Stromal cell of bone marrow (primary cell): ENCODE measurements around the gene PHACTR3.

Source experiments
- DNase-seq: peaks from one replicate; pipeline ENCODE4 v3.0.0-alpha.2; 2012; ENCODE audit warnings: low read depth

The PHACTR3 gene

DNA sequence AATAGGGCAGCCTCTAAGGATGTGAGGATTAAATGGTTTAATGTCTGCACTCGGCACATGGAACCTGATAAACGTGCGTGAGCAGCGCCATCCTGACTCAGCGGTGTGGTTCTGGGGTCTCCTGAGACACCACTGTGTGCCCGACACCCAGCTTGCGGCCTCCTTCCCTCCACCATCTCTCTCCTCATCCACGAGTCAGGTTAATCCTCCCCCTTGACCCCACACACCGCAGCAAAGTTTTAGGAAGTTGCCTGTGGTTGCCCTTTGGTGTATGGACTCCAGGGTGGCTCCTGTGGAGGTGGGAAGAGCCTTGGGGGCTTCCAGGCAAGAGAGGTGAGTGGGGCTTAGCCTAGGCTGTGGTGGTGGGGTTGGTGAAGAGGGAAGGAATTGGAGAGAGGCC lies 68.2 kb downstream of the PHACTR3 start:
- DNase-seq: no peak

DNA sequence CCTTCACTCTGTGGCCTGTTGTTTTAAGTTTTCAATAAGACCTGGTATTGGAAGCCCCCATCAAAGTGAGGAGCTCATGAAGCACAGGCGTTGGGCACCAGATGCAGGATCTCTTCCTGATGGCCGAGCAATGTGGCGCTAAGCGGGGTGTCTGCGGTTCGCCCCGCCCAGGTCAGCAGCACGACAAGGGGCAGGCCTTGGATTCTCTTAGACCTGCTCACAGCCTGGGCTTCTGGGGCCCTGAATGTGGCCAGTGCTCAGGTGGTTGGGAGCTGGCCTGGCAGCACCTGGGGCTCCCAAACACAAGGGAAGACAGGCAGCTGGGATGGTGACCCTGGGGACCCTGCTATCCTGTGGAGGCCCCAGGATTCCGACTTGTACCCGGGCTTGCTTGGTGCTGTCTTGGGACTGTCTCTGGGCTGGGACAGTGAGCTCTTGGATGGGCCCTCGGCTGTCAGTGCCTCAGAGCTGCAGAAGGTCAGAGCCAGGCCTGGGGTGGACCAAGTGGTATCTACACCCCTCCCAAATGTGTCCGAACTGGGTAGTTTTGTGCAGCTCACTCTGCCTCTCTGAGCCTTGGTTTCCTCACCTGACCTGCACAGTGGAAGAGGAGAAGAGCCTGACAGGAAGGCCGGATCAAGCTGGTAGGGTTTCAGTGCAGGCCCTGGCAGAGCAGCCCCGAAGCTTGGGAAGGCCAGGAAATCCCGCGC lies 69.1 kb downstream of the PHACTR3 start:
- no peak for DNase-seq

DNA sequence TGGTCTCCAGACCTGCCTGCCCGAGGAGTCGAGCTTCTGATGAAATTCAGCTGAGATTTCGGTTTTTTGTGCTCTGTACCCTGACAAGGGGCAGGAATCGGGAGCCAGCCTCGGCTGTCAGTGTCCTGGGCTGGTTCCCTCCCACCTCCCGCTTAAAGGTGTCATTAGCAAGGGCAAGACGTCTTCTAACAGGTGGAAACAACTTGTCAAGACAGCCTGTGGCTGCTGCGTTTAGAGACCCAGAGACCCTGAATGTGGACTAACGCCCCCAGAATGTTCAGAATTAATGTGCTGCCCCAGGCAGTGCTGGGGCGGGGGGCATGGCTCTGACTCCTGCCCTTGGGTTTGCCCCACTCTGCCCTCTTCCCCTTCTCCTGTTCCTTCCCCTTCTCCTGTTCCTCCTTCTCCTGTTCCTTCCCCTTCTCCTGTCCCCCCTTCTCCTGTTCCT lies 69.7 kb downstream of the PHACTR3 start:
- no peak for DNase-seq

DNA sequence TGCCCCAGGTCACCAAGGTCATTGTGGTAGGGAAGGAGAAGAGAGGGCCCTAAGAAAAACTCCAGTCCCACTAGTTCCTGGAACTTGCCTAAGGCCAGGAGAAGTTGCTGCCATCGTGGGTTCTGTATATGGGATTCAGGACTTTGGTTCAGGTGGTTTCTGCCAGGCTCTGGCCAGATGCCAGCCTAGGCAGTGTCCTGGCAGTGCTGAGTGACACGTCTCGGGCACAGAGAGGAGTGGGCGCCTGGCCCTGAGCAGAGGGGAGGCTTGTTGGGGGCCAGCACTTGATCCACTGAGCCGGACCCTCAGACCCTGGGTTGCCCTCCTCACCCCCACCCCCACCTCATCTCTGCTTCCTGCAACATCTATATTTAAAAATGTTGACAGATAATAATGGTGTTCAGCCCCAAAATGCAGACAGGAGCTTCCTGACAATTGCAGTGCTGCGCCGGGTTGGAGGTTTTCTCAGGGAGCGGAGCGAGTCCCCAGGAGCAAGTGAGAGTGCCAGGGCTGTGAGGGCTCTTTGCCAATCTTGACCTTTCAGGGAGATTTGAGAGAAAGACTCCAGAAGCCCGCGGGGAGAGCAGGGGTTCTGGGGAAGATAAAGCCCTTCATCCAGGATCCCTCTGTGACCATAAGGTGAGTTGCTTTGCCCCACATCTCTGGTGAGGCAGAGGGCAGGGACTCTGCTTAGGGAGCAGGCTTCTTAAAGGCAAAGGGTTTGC lies 71.9 kb downstream of the PHACTR3 start:
- DNase-seq: no peak

DNA sequence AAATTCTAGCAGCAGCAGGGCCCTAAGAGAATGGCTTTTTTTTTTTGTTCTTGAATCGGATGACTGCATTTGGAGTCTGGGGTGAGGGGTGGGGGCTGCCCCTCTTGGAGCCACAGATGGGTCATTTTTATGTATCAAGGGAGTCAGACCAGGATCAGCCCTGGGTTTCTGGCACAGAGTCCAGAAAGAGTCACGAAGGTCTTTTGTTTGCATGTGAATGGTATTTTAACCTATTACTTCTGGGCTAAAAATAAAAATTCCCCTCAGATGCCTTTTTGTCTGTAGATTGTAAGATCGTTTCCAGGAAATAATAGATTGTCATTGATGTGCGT lies 72.5 kb downstream of the PHACTR3 start:
- no peak for DNase-seq

DNA sequence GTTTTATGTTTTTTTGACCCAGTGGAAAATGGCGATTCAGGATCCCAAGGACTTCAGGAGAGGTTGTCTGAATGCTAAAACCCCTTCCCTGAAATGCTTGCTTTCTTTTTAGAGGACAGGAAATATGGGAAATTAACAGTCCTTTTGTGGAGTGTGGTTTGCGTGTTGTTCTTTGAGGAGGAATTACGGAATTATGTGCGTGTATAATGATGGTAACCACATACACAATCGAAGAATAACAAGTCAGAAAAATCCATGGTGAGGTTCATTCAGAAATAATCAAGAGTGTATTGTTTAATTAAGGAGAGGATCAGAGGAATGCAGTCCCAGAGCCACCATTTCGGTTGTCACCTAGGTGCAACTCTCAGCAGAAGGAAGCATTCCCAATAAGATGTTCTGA lies 73.2 kb downstream of the PHACTR3 start:
- no peak for DNase-seq

DNA sequence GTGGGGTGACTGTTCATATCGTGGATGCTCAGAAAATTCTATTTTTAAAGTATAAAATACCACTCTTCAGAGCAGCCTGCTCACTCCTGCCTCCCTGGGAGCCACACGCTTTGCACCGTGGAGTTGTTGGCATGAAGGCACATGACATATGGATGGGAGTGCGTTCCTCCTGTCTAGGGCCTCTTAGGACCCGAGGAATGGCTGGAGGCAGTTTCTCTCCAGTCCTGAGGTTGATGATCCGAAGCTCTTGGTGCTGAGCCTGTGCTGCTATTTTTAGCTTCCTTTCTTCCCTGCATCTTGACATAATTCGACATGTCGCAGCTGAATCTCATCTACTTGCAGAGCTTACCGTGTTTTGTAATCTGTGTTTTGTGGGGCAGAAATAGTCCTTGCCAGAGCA lies 73.9 kb downstream of the PHACTR3 start:
- no peak for DNase-seq

DNA sequence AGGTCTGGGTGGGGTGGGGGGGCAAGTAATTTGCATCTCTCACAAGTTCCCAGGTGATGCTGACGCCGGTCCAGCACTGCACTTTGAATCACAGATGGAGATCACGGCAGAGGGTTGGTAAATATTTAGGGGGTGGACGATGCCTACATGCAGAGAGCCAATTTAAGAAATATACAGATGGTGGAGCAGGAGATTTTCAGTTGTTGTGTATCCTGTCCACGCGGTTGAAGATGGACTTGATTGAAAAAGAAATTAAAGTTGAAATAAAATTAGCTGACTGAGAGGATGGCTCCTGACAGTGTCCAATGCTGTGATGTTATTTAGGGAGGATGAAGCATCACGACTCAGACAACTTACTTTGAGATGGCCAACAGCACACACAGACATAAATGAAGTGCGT lies 74.6 kb downstream of the PHACTR3 start:
- no peak for DNase-seq

DNA sequence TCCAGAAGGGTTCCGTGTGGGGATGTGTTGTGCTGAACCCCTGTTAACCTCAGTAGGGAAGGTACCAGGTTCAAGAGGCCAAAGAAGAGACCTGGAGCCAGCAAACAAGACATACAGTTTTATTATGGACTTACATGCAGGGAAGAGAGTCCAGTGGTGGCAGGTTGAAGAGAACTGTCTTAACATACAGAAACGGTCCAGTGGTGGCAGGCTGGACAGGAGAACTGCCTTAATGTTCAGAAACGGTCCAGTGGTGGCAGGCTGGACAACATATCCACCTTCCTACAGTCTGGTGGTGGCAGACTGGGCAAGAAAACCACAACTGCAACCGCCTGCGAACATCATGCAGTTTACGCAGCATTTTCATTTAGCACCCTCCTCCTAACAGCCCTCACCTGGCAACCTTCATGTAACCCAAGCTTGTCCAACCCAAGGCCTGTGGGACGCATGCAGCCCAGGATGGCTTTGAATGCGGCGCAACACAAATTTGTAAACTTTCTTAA lies 75.9 kb downstream of the PHACTR3 start:
- DNase-seq: no peak

DNA sequence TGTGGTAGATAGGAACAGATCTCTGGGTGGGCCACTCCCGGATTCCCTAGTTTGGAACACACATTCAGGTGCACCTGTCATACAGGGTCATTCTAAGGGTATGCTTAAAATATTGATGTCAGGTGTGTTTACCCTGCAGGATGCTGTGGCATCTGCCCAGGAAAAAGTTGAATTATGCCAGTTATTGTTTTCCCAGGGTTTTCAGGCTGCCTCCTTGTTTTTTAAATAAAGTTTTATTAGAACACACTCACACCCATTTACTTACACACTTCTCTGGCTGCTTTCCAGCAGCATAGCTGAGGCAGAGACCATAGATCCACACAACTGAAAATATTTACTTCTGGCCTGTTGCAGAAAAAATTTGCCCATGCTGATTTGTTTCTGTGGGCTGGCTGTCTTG lies 76.5 kb downstream of the PHACTR3 start:
- DNase-seq: no peak

DNA sequence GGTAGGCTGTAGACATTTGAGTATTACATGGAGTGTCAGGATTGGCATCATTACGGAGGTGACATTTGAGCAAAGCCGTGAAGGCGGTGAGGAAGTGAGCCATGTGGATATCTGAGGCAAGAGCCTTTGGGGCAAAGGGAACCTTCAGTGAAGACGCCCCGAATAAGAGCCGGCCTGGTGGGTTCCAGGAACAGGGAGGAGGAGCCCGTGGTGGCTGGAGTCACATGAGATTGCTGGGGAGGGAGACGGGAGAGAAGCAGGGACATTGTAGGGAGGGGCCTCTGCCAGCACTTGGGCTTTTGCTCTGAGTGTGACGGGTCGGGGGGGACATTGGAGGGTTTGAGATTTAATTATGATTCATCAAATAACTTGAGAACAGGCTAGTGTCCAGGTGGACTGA lies 78.3 kb downstream of the PHACTR3 start:
- no peak for DNase-seq

DNA sequence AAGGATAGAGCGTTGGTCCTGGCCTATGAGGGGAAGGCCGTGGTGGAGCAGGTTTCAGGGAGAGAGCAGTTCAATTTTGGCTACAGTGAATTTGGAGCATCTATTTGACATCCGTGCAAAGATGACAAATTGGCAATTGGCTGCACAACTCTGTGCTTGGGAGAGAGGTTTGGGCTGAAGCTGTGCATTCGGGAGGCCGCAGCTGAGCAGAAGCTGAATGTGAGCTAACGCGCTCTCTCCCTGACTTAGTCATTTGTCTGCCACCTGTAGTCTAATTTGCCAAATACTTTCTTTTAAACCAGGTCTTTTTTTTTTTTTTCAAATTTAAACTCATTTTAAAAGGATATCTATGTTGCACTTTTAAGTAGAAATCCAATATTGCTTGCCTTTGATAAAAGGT lies 78.8 kb downstream of the PHACTR3 start:
- no peak for DNase-seq

DNA sequence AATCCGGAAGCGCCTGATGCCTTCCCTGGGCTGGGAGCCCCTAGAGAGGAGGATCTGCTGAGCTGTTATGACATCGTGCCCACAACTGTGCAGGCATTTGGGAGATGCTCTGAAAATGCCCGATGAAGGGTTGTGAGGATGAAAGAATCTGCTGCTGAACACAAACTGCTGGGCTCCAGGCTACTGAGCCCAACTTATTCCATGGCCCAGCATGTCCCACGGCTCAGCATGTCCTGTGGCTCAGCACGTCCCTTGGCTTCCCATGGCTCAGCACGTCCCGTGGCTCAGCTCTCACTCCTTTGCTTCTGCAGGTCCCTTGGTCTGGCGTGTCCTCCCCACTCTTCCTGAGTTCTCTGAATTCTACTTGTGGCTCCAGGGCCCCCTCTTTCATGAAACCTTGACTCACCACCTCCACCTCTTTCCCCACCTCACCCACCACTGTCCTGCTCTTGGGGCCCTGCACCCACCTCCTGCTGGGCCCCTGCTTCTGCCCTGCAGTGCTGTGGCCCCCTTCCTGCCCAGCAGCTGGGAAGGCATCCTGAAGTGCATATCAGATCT lies 80.4 kb downstream of the PHACTR3 start:
- no peak for DNase-seq

DNA sequence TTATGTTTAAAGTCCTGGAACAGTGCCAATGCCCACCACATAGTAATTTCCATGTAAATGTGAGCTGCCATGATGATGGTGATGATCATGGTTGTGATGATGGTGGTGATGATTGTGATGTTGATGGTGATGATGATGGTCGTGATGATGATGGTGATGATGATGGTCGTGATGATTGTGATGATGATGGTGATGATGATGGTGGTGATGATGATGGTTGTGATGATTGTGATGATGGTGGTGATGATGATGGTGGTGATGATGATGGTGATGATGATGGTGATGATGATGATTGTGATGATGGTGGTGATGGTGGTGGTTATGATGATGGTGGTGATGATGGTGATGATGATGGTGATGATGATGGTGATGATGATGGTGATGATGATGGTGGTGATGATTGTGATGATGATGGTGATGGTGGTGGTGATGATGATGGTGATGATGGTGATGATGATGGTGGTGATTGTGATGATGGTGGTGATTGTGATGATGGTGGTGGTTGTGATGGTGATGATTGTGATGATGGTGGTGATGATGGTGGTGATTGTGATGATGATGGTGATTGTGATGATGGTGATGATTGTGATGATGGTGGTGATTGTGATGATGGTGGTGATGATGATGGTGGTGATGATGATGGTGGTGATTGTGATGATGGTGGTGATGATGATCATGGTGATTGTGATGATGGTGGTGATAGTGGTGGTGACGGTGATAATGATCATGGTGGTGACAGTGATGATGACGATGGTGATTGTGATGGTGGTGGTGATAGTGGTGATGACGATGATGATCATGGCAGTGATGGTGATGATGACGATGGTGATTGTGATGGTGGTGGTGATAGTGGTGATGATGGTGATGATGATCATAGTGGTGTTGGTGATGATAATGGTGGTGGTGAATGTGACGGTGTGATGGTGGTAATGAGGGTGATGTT lies 82.3 kb downstream of the PHACTR3 start:
- no peak for DNase-seq

DNA sequence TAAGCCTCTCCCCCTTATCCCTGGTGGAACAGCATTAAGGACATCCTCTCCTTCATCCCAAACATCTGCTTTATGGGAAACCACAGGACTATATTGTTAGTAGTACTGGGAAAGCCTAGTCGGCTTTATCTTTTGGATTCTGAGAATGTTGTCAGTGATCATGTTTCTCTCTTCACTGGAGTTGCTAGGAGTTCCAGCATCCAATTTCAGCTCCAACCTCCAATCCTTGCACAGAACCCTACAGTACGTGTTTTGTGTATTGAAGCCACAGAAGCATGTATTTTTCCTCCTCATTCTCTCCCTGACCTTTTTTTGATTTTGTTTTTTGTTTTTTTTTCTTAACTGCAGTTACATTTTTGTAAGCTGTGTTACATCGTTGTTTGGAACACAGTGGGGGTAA lies 84.0 kb downstream of the PHACTR3 start:
- no peak for DNase-seq

DNA sequence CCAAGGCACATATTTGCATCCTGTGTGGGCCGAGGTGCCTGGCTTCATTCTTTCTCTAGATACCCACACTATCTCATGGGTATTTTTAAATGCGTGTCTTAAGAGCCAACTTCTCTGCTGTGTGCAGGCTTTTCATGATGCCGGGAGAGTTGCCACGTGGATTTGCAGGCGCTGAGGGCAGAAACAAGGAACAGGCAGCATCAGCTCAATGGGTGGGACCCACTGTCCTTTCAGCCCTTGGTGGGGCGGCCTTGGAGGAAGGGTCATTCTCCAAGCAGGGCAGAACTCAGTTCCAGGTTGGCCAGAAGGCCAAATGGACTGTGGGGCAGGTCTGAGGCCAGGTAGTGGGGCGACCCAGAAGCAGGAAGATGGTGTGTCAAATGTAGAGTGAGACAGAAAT lies 84.7 kb downstream of the PHACTR3 start:
- DNase-seq: no peak

DNA sequence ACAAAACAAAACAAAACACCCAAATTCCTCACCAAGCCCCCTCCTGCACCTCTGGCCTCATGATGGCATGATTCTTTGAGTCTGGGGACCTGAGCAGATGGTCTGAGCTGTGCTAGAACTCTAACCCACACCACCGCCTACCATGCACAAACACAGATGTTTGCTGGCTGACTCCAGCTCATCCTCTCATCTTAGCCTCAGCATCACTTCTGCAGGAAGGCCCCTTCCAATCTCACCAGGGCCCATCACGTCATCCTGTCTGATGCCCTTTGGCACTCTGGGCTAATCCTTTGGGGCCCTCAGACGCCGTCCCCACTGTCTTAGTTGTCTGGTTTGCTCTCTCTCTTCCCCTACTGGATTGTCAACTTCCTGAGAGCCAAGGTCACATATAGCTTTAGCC lies 85.8 kb downstream of the PHACTR3 start:
- no peak for DNase-seq

DNA sequence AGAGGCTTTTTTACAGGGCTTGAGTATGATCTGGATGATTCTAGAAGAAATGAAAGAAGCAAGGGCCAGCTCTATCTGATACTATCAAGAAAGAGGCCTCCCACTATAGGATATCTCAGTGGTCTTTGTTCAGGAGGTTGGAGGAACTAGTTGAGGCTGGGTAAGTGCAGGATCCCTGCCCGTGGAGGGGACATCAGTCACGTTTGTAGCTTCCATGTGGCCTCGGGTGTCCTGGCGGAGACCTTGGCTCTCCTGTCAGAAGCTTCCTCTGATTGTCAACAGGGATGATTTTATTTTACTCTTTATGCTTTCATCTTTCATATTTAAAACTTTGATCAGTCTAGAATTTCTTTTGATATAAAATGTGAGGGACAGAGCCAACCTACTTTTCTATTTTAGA lies 86.6 kb downstream of the PHACTR3 start:
- DNase-seq: no peak

DNA sequence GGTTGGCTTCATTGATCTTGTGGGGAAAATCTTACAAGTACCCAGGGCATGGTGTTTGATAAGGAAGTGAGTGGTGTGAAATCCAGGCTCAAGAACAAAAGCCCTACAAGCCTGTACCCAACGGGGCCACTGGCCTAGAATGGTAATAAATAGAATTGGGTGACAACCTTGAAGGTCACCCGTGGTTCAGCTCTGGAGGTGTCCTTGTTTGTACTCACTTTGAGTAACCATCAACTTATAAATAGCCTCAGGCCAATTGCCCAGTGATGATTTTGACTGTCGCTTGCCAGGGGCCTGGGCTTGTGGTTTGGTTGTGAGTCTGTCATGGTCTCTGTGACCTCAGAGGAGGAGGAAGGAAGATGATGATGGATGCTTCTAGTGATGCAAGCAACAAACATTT lies 87.8 kb downstream of the PHACTR3 start:
- DNase-seq: no peak

DNA sequence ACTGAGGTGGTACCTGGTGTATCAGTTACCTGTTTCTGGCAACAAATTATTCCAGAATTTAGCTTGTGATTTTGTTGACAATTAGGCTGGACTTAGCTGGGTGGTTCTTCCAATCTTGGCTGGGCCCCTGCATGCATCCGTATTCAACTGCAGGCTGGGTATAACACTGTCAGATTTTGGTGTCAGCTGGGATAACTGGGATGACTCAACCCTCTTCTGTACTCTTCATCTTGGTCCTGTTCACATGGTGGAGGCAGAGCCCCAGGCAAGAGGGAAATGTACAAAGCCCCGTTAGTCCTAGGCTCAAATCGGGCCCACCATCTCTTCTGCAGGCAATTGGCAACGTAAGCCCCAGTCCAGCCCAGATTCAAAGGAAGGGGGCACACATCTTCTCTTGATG lies 89.2 kb downstream of the PHACTR3 start:
- no peak for DNase-seq

DNA sequence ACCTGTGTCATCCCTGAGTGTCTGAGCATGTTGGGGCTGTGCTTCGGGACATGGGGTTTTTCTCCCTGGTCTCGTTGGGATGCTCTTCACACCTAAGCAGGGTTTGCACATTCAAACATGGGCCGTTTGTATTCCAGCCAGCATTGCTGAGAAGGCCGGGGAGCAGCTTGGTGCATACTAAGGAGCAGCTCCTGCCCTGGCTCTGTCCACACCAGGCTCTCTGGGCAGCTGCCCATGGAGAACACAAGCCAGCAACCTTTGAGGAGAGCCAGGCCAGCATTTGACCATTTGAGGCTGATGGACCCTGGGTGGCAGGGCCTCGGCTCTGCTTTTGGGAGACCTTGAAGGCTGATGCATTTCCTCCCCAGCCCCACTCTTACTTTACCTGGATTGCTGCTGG lies 92.1 kb downstream of the PHACTR3 start:
- DNase-seq: no peak

DNA sequence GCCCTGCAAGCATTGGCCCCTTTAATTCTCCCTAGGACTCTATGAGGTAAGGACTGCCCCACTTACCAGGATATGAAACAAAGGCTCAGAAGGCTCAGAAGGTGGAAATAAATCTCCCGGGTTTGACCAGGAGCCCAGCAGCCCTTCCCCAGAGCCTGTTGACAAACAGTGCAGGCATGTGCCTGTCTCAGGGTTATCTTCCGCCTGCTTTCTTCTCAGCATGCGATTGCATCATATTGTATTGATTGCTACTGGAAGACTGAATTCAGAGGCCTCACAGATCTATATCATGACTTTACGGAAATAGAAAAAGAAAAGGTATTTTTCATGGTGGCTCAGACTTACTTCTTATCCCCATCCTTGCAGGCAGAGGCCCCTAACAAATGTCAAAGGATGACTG lies 92.7 kb downstream of the PHACTR3 start:
- DNase-seq: no peak
